OCI-M2 (cell line): ENCODE data around the gene PRSS56.

Source experiments
- DNase-seq: peaks from one replicate; lab custom pipeline; 2025; ENCODE audit not compliant: unreplicated experiment; lab: John Stamatoyannopoulos, UW

The PRSS56 gene

GRCh38 chr2:232540441-232541041 lies 20.4 kb downstream of the PRSS56 start:
- no peak for DNase-seq

GRCh38 chr2:232541195-232541960 lies 21.2 kb downstream of the PRSS56 start:
- DNase-seq: no peak

GRCh38 chr2:232541961-232542714 lies 21.9 kb downstream of the PRSS56 start:
- no peak for DNase-seq

GRCh38 chr2:232542715-232543467 lies 22.7 kb downstream of the PRSS56 start:
- DNase-seq: no peak

GRCh38 chr2:232543491-232543890 lies 23.3 kb downstream of the PRSS56 start:
- DNase-seq: no peak

- DNase-seq: no peak
These were observed 23.9 kb downstream of the PRSS56 start for GRCh38 chr2:232543928-232544631.

- no peak for DNase-seq
These were observed 24.5 kb downstream of the PRSS56 start for GRCh38 chr2:232544674-232545073.

GRCh38 chr2:232545511-232546375 lies 25.6 kb downstream of the PRSS56 start:
- no peak for DNase-seq

GRCh38 chr2:232547991-232548390 lies 27.8 kb downstream of the PRSS56 start:
- DNase-seq: no peak

GRCh38 chr2:232549655-232550353 lies 29.6 kb downstream of the PRSS56 start:
- no peak for DNase-seq

- peak; percentile 21 for DNase-seq
These were observed 30.4 kb downstream of the PRSS56 start, which contains the start of the genes EIF4E2 and TIGD1 for GRCh38 chr2:232550354-232551249. Gene EIF4E2, plus strand, starts transcription at chr2:232550689. Its CDS starts 36 bp downstream, at chr2:232550725. Gene TIGD1, minus strand, starts transcription at chr2:232550557. Its CDS starts 675 bp downstream, at chr2:232549882.

GRCh38 chr2:232551250-232551638 lies 31.1 kb downstream of the PRSS56 start:
- no peak for DNase-seq

GRCh38 chr2:232551776-232552175 lies 31.6 kb downstream of the PRSS56 start:
- DNase-seq: no peak

- DNase-seq: no peak
These were observed 36.2 kb downstream of the PRSS56 start for GRCh38 chr2:232556426-232556825.

- DNase-seq: no peak
These were observed 42.4 kb downstream of the PRSS56 start for GRCh38 chr2:232562515-232563151.

- DNase-seq: no peak
These were observed 43.4 kb downstream of the PRSS56 start for GRCh38 chr2:232563580-232563979.

- DNase-seq: no peak
These were observed 47.5 kb downstream of the PRSS56 start for GRCh38 chr2:232567721-232568120.
